ENCODE data around the gene DNAJC16. TPM values are rescaled to one million over a fixed set of nuclear protein-coding genes. Genes with fewer than 3 reads are reported as not detected.
A peak's percentile ranks its signal among the peaks of the same experiment; 100 is the strongest.

Gene DNAJC16
- total and polyA plus RNA-seq, 2 of the 13 experiments (the other 11 are each of a cell fraction or from before 2014, with no cell fraction given): 11.4 to 15.4 TPM

- TF ChIP-seq GABPA (IDR thresholded peaks at IDR 0.05; ENCODE audit: low read depth, low read length): no peak
- no peak for TF ChIP-seq GABPA (CRISPR knock-in tag; IDR thresholded peaks at IDR 0.05; ENCODE audit: low read depth)
- no peak for TF ChIP-seq ZNF326 (CRISPR knock-in tag; IDR thresholded peaks at IDR 0.05; ENCODE audit: borderline replicate concordance)
- no peak for TF ChIP-seq GLMP (CRISPR knock-in tag; IDR thresholded peaks at IDR 0.05; ENCODE audit: borderline replicate concordance)
- no peak for TF ChIP-seq E2F2 (CRISPR knock-in tag; IDR thresholded peaks at IDR 0.05; ENCODE audit: borderline replicate concordance)
- TF ChIP-seq ATF7 (IDR thresholded peaks at IDR 0.05): peak; percentile 45; the same call in 1 of the 2 replicates
- no peak for TF ChIP-seq ATF7 (CRISPR knock-in tag; IDR thresholded peaks at IDR 0.05)
- TF ChIP-seq ZMAT3 (CRISPR knock-in tag; conservative IDR thresholded peaks at IDR 0.05): no peak
- TF ChIP-seq ZNF224 (CRISPR knock-in tag; IDR thresholded peaks at IDR 0.05): no peak
Measured at GRCh38 chr1:15557594-15557993, 30.9 kb downstream of the DNAJC16 start (continued).

GRCh38 chr1:15558516-15558915, 31.9 kb downstream of the DNAJC16 start:
- POLR2A ChIA-PET: no interaction called here
- intact Hi-C loops (cut with micrococcal nuclease; ENCODE audit: unreplicated experiment) (no loop called here), in situ Hi-C loops (cut with HindIII; ENCODE audit: extremely low pct_ligation_motif_present, low pct_unique_long_range_greater_than_20kb) (no loop called here)
- Histone ChIP-seq H3K4me3 (replicated peaks in 1 of 3; ENCODE audit: insufficient read depth in 1 of 3, low read depth in 2 of 3, low read length in 3 of 3) (no peak overlapping the region), H2AFZ (ENCODE audit: low read length) (no peak overlapping the region), H3K27me3 (ENCODE audit: control insufficient read depth in 1 of 2, insufficient read depth in 2 of 2, low read length in 2 of 2) (no peaks in the 10 kb centered on the region), H3K27ac (ENCODE audit: extremely low read length, insufficient read depth, low read length) (no peak overlapping the region), H4K20me1 (ENCODE audit: insufficient read depth, low read length) (no peaks in the 10 kb centered on the region), H3K9me3 (ENCODE audit: low read length) (no peaks in the 10 kb centered on the region), H3K4me1 (ENCODE audit: insufficient read depth, low read length) (0 out of 2 replicates have a peak, but pooled peaks cover 4% of the 10 kb centered on the region), H3K36me3 (replicated peaks in 1 of 2; ENCODE audit: control insufficient read depth in 1 of 2, insufficient read depth in 2 of 2, low read length in 2 of 2) (peaks cover 13 to 23% of the 10 kb centered on the region in 2 experiments; a peak in 4 of 5 replicates), H3K4me2 (ENCODE audit: low read depth, low read length) (no peak overlapping the region), H3K9ac (ENCODE audit: insufficient read depth, low read depth, low read length) (no peak overlapping the region), H3K79me2 (ENCODE audit: insufficient read depth, low read length) (no peaks in the 10 kb centered on the region)
- BruUV-seq (replicated peaks): no TSS peak
- CTCF ChIA-PET (ENCODE audit: low intra/inter-chr PET ratio, low total read pairs): no interaction called here
- no peak for ATAC-seq
- no peak for FAIRE-seq
- no peak for DNase-seq (ENCODE audit: low spot score)
- TF ChIP-seq ZNF451 (CRISPR knock-in tag; IDR thresholded peaks at IDR 0.05): no peak
- no peak for TF ChIP-seq RAD21 (CRISPR knock-in tag; IDR thresholded peaks at IDR 0.05)
- no peak for TF ChIP-seq ZFP36L1 (CRISPR knock-in tag; IDR thresholded peaks at IDR 0.05)
- TF ChIP-seq ZNF546 (CRISPR knock-in tag; conservative IDR thresholded peaks at IDR 0.05): no peak
- no peak for TF ChIP-seq ZNF790 (CRISPR knock-in tag; IDR thresholded peaks at IDR 0.05; ENCODE audit: borderline replicate concordance)
- TF ChIP-seq THRA (CRISPR knock-in tag; IDR thresholded peaks at IDR 0.05; ENCODE audit: borderline replicate concordance): no peak
- no peak for TF ChIP-seq ZNF776 (CRISPR knock-in tag; IDR thresholded peaks at IDR 0.05)
- TF ChIP-seq ZBTB8A (CRISPR knock-in tag; IDR thresholded peaks at IDR 0.05; ENCODE audit: borderline replicate concordance, low read depth): no peak
- TF ChIP-seq SP1 (IDR thresholded peaks at IDR 0.05): no peak
- TF ChIP-seq SP1 (CRISPR knock-in tag; IDR thresholded peaks at IDR 0.05): no peak
- no peak for TF ChIP-seq ZNF550 (CRISPR knock-in tag; IDR thresholded peaks at IDR 0.05; ENCODE audit: borderline replicate concordance)
- no peak for TF ChIP-seq MAFG (CRISPR knock-in tag; IDR thresholded peaks at IDR 0.05)
- TF ChIP-seq ZNF432 (CRISPR knock-in tag; IDR thresholded peaks at IDR 0.05; ENCODE audit: borderline replicate concordance): no peak
- no peak for TF ChIP-seq ZNF337 (CRISPR knock-in tag; IDR thresholded peaks at IDR 0.05; ENCODE audit: borderline replicate concordance, low read depth)
- 94% methylated on average over 4 of the region's 4 CpGs for WGBS (ENCODE audit: low lambda C conversion rate)

All from HepG2 (cell line).